ENCODE results near the gene C20orf202. TPM values are rescaled to one million over a fixed set of nuclear protein-coding genes. Genes with fewer than 3 reads are reported as not detected.
A peak's percentile ranks its signal among the peaks of the same experiment; 100 is the strongest.

Gene C20orf202
- total and polyA plus RNA-seq, 9 of the 15 experiments (the other 6 are each of a cell fraction or from before 2014, with no cell fraction given) = 0.03 to 0.24 (median 0.15) TPM; not detected in 4

DNA sequence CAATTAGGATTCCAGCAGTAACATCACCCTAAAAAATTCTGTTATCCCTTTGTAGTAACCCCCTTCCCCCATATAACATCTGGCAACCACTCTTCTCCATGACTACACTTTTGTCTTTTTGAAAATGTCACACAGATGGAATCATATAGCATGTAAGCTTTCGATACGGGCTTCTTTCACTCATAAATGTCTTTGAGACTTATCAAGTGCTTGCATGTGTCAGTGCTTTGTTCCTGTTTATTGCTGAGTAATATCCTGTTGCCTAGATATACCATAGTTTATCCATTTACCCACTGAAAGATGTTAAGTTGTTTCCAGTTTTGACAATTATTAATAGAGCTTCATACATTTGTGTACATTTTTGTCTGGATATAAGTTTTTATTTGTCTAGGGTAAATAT, 52.4 kb downstream of the C20orf202 start (continued):
- TF ChIP-seq, protein P1, sequence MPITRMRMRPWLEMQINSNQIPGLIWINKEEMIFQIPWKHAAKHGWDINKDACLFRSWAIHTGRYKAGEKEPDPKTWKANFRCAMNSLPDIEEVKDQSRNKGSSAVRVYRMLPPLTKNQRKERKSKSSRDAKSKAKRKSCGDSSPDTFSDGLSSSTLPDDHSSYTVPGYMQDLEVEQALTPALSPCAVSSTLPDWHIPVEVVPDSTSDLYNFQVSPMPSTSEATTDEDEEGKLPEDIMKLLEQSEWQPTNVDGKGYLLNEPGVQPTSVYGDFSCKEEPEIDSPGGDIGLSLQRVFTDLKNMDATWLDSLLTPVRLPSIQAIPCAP (CRISPR knock-in tag; IDR thresholded peaks at IDR 0.05; ENCODE audit: borderline replicate concordance) = no peak
- TF ChIP-seq RCOR1 (IDR thresholded peaks at IDR 0.05; ENCODE audit: borderline replicate concordance in 1 of 2, low read depth in 2 of 2, low read length in 2 of 2) (peak in 1 of 2 experiments; percentile 52; a peak in 1 of 4 replicates), FOXA1 (IDR thresholded peaks at IDR 0.05; ENCODE audit: borderline replicate concordance) (no peak), NFXL1 (CRISPR knock-in tag; IDR thresholded peaks at IDR 0.05) (no peak), SMC3 (conservative IDR thresholded peaks at IDR 0.05; ENCODE audit: insufficient read depth, low read depth, low read length) (no peak), ZNF184 (CRISPR knock-in tag; IDR thresholded peaks at IDR 0.05) (no peak), MAFG (tag; conservative IDR thresholded peaks at IDR 0.05) (peak; percentile 84), NCOA2 (IDR thresholded peaks at IDR 0.05; ENCODE audit: partially characterized antibody in 2 of 2) (peak in 1 of 2 experiments; percentile 49), MTA2 (IDR thresholded peaks at IDR 0.05; ENCODE audit: low read depth) (peak; percentile 73), TCF3 (CRISPR knock-in tag; IDR thresholded peaks at IDR 0.05) (peak; percentile 95), RAD21 (CRISPR knock-in tag; conservative IDR thresholded peaks at IDR 0.05 in 1 of 2, IDR thresholded peaks at IDR 0.05 in 1 of 2) (no peak), YY1 (IDR thresholded peaks at IDR 0.05; ENCODE audit: borderline replicate concordance in 1 of 3, control insufficient read depth in 1 of 3, extremely low read depth in 1 of 3, insufficient read depth in 3 of 3, insufficient read length in 1 of 3, insufficient replicate concordance in 2 of 3, low read depth in 1 of 3, low read length in 2 of 3) (no peak), BRCA1 (IDR thresholded peaks at IDR 0.05) (no peak), BRCA1 (CRISPR knock-in tag; IDR thresholded peaks at IDR 0.05) (no peak), ILK (tag; IDR thresholded peaks at IDR 0.05; ENCODE audit: borderline replicate concordance, low read depth) (no peak), ZNF354B (CRISPR knock-in tag; IDR thresholded peaks at IDR 0.05) (no peak), NELFE (IDR thresholded peaks at IDR 0.05; ENCODE audit: insufficient read depth, insufficient read length) (no peak)
- TF ChIP-seq, protein P2, sequence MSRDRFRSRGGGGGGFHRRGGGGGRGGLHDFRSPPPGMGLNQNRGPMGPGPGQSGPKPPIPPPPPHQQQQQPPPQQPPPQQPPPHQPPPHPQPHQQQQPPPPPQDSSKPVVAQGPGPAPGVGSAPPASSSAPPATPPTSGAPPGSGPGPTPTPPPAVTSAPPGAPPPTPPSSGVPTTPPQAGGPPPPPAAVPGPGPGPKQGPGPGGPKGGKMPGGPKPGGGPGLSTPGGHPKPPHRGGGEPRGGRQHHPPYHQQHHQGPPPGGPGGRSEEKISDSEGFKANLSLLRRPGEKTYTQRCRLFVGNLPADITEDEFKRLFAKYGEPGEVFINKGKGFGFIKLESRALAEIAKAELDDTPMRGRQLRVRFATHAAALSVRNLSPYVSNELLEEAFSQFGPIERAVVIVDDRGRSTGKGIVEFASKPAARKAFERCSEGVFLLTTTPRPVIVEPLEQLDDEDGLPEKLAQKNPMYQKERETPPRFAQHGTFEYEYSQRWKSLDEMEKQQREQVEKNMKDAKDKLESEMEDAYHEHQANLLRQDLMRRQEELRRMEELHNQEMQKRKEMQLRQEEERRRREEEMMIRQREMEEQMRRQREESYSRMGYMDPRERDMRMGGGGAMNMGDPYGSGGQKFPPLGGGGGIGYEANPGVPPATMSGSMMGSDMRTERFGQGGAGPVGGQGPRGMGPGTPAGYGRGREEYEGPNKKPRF (IDR thresholded peaks at IDR 0.05; ENCODE audit: low read depth, low read length) = no peak
- TF ChIP-seq, protein P3, sequence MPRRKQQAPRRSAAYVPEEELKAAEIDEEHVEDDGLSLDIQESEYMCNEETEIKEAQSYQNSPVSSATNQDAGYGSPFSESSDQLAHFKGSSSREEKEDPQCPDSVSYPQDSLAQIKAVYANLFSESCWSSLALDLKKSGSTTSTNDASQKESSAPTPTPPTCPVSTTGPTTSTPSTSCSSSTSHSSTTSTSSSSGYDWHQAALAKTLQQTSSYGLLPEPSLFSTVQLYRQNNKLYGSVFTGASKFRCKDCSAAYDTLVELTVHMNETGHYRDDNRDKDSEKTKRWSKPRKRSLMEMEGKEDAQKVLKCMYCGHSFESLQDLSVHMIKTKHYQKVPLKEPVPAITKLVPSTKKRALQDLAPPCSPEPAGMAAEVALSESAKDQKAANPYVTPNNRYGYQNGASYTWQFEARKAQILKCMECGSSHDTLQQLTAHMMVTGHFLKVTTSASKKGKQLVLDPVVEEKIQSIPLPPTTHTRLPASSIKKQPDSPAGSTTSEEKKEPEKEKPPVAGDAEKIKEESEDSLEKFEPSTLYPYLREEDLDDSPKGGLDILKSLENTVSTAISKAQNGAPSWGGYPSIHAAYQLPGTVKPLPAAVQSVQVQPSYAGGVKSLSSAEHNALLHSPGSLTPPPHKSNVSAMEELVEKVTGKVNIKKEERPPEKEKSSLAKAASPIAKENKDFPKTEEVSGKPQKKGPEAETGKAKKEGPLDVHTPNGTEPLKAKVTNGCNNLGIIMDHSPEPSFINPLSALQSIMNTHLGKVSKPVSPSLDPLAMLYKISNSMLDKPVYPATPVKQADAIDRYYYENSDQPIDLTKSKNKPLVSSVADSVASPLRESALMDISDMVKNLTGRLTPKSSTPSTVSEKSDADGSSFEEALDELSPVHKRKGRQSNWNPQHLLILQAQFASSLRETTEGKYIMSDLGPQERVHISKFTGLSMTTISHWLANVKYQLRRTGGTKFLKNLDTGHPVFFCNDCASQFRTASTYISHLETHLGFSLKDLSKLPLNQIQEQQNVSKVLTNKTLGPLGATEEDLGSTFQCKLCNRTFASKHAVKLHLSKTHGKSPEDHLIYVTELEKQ (CRISPR knock-in tag; IDR thresholded peaks at IDR 0.05) = no peak
- TF ChIP-seq, protein P4, sequence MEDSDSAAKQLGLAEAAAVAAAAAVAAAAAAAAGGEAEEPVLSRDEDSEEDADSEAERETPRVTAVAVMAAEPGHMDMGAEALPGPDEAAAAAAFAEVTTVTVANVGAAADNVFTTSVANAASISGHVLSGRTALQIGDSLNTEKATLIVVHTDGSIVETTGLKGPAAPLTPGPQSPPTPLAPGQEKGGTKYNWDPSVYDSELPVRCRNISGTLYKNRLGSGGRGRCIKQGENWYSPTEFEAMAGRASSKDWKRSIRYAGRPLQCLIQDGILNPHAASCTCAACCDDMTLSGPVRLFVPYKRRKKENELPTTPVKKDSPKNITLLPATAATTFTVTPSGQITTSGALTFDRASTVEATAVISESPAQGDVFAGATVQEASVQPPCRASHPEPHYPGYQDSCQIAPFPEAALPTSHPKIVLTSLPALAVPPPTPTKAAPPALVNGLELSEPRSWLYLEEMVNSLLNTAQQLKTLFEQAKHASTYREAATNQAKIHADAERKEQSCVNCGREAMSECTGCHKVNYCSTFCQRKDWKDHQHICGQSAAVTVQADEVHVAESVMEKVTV (CRISPR knock-in tag; IDR thresholded peaks at IDR 0.05) = no peak
